ENCODE results near the gene FCMR. TPM values are rescaled to one million over a fixed set of nuclear protein-coding genes. Genes with fewer than 3 reads are reported as not detected.

The FCMR gene
- total and polyA plus RNA-seq, 9 of the 15 experiments (the other 6 are each of a cell fraction or from before 2014, with no cell fraction given): 0.11 to 0.82 (median 0.20) TPM; not detected in 5

DNA sequence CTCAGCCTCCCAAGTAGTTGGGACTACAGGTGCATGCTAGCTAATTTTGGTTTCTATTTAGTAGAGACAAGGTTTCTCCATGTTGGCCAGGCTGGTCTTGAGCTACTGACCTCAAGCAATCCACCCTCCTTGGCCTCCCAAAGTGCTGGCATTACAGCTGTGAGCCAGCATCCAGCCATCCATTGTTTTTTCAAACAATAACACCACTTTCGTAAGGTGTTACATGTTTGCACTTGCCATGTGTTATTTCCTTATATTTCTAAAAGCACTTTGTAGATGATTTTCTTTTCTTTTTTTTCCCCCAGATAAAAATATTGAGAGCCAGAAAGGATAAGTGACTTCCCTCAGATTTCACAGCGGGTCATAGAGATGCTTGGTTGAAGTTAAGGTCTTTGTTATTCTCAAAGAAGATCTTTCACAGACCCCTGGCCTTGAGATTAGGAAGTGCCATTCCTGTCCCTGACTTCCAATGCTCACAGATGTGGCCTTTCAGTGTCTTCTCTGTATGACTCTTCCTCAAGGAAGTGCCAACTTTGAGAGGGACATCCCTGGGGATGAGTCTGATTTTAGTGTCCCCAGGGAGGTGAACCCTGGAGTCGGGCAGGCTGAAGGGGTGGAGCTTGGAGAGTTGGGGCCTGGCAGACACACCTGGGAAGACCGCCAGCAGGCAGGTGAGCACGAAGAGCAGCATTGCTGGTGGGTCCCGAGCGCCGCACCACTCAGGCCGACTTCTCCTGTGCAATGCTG is 18.3 kb upstream of the FCMR start:
- BruUV-seq (replicated peaks): no TSS peak
- Histone ChIP-seq H3K4me3 (no peak overlapping the region), H3K27me3 (ENCODE audit: control insufficient read depth in 2 of 2, insufficient read depth in 2 of 2, low read length in 2 of 2) (peaks cover 3 to 4% of the 10 kb centered on the region in 2 experiments; a peak in 2 of 5 replicates), H4K20me1 (replicated peaks; ENCODE audit: control insufficient read depth, insufficient read depth, low read length) (no peaks in the 10 kb centered on the region), H3K9ac (ENCODE audit: insufficient read depth in 1 of 2, low read depth in 2 of 2, low read length in 2 of 2) (no peak overlapping the region), H3K9me3 (replicated peaks; ENCODE audit: control insufficient read depth, insufficient read depth, low read depth, low read length) (no peaks in the 10 kb centered on the region), H3K79me2 (ENCODE audit: control insufficient read depth, insufficient read depth, low read length) (no peaks in the 10 kb centered on the region), H3K9me1 (ENCODE audit: control insufficient read depth, insufficient read depth, low read length) (no peaks in the 10 kb centered on the region), H3K36me3 (ENCODE audit: control insufficient read depth, insufficient read depth, low read length) (no peaks in the 10 kb centered on the region), H3K27ac (ENCODE audit: extremely low read depth, low read depth, low read length) (no peak overlapping the region), H3K4me1 (replicated peaks in 1 of 2; ENCODE audit: control insufficient read depth in 2 of 2, insufficient read depth in 2 of 2, low read length in 2 of 2) (peaks cover 27 to 37% of the 10 kb centered on the region in 2 experiments), H3K4me2 (ENCODE audit: insufficient read depth, low read length) (no peak overlapping the region), H2AFZ (ENCODE audit: low read depth, low read length) (no peak overlapping the region)
- ChIA-PET POLR2A (interaction anchor here (0.7 to 2.2 kb wide), 3 partner anchors 11 to 20 kb away, joined by 3 to 14 read pairs (median 3); no protein-coding TSS in a partner anchor), CTCF (ENCODE audit: low intra/inter-chr PET ratio) (no interaction called here)
- ATAC-seq (no peak), DNase-seq (ENCODE audit: extremely low read depth in 1 of 4, low spot score in 3 of 4) (no peak), FAIRE-seq (no peak)
- 68% methylated on average over 9 of the region's 9 CpGs for WGBS (ENCODE audit: insufficient coverage, low coverage, missing lambda C conversion rate)
- in situ Hi-C loops (cut with MboI): loop anchor here (10.0 kb wide), 1 partner anchor 135 kb away; no protein-coding TSS in a partner anchor
- intact Hi-C loops (cut with micrococcal nuclease): loop anchor here (5.0 kb wide), 1 partner anchor 557 kb away; the partner anchor contains the start of gene CR1
- TF ChIP-seq, protein P1, sequence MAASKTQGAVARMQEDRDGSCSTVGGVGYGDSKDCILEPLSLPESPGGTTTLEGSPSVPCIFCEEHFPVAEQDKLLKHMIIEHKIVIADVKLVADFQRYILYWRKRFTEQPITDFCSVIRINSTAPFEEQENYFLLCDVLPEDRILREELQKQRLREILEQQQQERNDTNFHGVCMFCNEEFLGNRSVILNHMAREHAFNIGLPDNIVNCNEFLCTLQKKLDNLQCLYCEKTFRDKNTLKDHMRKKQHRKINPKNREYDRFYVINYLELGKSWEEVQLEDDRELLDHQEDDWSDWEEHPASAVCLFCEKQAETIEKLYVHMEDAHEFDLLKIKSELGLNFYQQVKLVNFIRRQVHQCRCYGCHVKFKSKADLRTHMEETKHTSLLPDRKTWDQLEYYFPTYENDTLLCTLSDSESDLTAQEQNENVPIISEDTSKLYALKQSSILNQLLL (CRISPR knock-in tag; IDR thresholded peaks at IDR 0.05; ENCODE audit: borderline replicate concordance): no peak
- TF ChIP-seq, protein P2, sequence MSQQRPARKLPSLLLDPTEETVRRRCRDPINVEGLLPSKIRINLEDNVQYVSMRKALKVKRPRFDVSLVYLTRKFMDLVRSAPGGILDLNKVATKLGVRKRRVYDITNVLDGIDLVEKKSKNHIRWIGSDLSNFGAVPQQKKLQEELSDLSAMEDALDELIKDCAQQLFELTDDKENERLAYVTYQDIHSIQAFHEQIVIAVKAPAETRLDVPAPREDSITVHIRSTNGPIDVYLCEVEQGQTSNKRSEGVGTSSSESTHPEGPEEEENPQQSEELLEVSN (IDR thresholded peaks at IDR 0.05; ENCODE audit: borderline replicate concordance in 1 of 2, extremely low read depth in 1 of 2, insufficient read depth in 1 of 2, insufficient read length in 1 of 2, low read depth in 1 of 2, low read length in 1 of 2, poor library complexity in 1 of 2, severe bottlenecking in 1 of 2): no peak
- TF ChIP-seq, protein P3, sequence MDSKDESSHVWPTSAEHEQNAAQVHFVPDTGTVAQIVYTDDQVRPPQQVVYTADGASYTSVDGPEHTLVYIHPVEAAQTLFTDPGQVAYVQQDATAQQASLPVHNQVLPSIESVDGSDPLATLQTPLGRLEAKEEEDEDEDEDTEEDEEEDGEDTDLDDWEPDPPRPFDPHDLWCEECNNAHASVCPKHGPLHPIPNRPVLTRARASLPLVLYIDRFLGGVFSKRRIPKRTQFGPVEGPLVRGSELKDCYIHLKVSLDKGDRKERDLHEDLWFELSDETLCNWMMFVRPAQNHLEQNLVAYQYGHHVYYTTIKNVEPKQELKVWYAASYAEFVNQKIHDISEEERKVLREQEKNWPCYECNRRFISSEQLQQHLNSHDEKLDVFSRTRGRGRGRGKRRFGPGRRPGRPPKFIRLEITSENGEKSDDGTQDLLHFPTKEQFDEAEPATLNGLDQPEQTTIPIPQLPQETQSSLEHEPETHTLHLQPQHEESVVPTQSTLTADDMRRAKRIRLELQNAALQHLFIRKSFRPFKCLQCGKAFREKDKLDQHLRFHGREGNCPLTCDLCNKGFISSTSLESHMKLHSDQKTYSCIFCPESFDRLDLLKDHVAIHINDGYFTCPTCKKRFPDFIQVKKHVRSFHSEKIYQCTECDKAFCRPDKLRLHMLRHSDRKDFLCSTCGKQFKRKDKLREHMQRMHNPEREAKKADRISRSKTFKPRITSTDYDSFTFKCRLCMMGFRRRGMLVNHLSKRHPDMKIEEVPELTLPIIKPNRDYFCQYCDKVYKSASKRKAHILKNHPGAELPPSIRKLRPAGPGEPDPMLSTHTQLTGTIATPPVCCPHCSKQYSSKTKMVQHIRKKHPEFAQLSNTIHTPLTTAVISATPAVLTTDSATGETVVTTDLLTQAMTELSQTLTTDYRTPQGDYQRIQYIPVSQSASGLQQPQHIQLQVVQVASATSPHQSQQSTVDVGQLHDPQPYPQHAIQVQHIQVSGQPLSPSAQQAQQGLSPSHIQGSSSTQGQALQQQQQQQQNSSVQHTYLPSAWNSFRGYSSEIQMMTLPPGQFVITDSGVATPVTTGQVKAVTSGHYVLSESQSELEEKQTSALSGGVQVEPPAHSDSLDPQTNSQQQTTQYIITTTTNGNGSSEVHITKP (IDR thresholded peaks at IDR 0.05; ENCODE audit: partially characterized antibody): no peak
- TF ChIP-seq CTBP1 (IDR thresholded peaks at IDR 0.05; ENCODE audit: borderline replicate concordance): no peak
- TF ChIP-seq, protein P4, sequence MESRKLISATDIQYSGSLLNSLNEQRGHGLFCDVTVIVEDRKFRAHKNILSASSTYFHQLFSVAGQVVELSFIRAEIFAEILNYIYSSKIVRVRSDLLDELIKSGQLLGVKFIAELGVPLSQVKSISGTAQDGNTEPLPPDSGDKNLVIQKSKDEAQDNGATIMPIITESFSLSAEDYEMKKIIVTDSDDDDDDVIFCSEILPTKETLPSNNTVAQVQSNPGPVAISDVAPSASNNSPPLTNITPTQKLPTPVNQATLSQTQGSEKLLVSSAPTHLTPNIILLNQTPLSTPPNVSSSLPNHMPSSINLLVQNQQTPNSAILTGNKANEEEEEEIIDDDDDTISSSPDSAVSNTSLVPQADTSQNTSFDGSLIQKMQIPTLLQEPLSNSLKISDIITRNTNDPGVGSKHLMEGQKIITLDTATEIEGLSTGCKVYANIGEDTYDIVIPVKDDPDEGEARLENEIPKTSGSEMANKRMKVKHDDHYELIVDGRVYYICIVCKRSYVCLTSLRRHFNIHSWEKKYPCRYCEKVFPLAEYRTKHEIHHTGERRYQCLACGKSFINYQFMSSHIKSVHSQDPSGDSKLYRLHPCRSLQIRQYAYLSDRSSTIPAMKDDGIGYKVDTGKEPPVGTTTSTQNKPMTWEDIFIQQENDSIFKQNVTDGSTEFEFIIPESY (CRISPR knock-in tag; IDR thresholded peaks at IDR 0.05): no peak
- no peak for TF ChIP-seq ZNF239 (CRISPR knock-in tag; IDR thresholded peaks at IDR 0.05)
- no peak for TF ChIP-seq ESRRB (CRISPR knock-in tag; IDR thresholded peaks at IDR 0.05; ENCODE audit: borderline replicate concordance)
- TF ChIP-seq EP300 (IDR thresholded peaks at IDR 0.05; ENCODE audit: low read length): no peak

All from K562 (cell line).